PFSK-1 (cell line): ENCODE data around the gene KPNB1.

ENCODE experiments used
- FOXP2 ChIP-seq: optimal IDR thresholded peaks from 2 replicates; pipeline ENCODE3; 2011; ENCODE audit warnings: borderline replicate concordance, control low read depth, inconsistent platforms; ENCODE audit not compliant: insufficient read depth; ENCODE audit errors: extremely low read length, extremely low read depth
- POLR2AphosphoS5 ChIP-seq: IDR thresholded peaks from 2 replicates; pipeline ENCODE4 v1.6.1; 2012; ENCODE audit warnings: low read depth, mild to moderate bottlenecking, control low read depth, low read length, moderate library complexity
- REST ChIP-seq, 2 experiments: IDR thresholded peaks; 2 replicates each; pipeline versions ENCODE4 v1.6.1 to v1.8.0; 2011 to 2012; ENCODE audit warnings: low read depth in 2 of 2, low read length in 2 of 2, control low read depth in 1 of 2, inconsistent platforms in 1 of 2, mild to moderate bottlenecking in 1 of 2, moderate library complexity in 1 of 2; ENCODE audit not compliant: insufficient read depth in 1 of 2
- SIN3A ChIP-seq: IDR thresholded peaks from 2 replicates; pipeline ENCODE4 v1.6.1; 2012; ENCODE audit warnings: mild to moderate bottlenecking, low read length, moderate library complexity, borderline replicate concordance; ENCODE audit not compliant: insufficient read depth
- TAF1 ChIP-seq: IDR thresholded peaks from 2 replicates; pipeline ENCODE4 v1.6.1; 2012; ENCODE audit warnings: low read length, control low read depth, borderline replicate concordance; ENCODE audit not compliant: insufficient read depth

Gene KPNB1

GRCh38 chr17:47721725-47722124, 72.0 kb downstream of the KPNB1 start:
- TF ChIP-seq REST (IDR thresholded peaks at IDR 0.05; ENCODE audit: insufficient read depth in 1 of 2, low read depth in 2 of 2, low read length in 2 of 2), result no peak
- TF ChIP-seq SIN3A, result no peak
- TF ChIP-seq FOXP2, result no peak
- TF ChIP-seq TAF1, result no peak
- no peak for TF ChIP-seq POLR2AphosphoS5

- TF ChIP-seq REST (IDR thresholded peaks at IDR 0.05; ENCODE audit: insufficient read depth in 1 of 2, low read depth in 2 of 2, low read length in 2 of 2) (no peak), FOXP2 (no peak), TAF1 (no peak), SIN3A (no peak), POLR2AphosphoS5 (no peak)
These were observed 75.0 kb downstream of the KPNB1 start for GRCh38 chr17:47724705-47725104.

GRCh38 chr17:47725446-47726111, 75.9 kb downstream of the KPNB1 start:
- TF ChIP-seq FOXP2 (no peak), TAF1 (no peak), SIN3A (no peak), REST (IDR thresholded peaks at IDR 0.05; ENCODE audit: insufficient read depth in 1 of 2, low read depth in 2 of 2, low read length in 2 of 2) (peak; percentile 70 to 90; a peak in 3 of 4 replicates), POLR2AphosphoS5 (no peak)

DNA sequence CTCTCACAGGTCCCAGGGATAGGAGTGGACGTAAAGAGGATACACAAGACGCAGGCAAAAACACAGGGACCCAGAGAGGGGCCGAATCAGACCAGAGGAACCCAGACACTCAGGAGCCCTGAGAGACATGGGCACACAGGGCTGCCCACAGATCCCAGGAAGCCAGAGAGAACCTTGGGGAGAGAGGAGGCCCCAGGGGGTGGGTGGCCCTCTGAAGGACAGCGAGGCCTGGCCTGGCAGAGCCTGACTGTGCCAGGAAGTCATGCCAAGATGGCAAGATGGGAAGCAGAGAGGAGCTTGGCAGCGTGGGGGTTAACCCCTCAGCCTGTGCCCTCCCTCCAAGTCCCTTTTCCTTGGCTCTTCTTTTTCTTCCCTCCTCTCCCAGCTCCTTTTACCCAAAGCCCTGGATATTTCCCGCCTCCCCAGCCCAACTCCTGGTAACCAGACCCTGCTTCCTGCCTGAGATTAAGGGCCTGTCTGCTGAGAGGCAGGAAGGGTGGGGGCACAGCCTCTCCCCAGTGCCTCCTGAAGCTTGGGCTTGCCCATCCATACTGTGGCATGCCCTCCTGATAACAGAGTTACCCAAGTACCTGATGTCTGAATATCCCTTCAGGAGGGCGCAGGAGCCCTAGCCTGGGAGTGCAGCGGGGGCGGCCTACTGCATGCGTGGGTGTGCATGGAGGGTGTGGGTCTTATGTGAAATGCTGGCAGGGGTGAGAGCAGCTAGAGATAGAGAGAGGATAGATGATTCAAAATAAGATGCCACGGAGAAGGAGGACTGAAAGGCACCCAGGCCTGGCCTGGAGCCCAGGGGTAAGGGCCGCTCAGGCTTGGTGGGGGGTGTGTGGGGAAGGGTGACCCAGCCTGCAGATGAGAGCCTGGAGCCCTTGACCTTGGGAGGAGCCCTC, 77.3 kb downstream of the KPNB1 start:
- TF ChIP-seq SIN3A (no peak), REST (IDR thresholded peaks at IDR 0.05; ENCODE audit: insufficient read depth in 1 of 2, low read depth in 2 of 2, low read length in 2 of 2) (no peak), FOXP2 (no peak)
